Ramos (cell line): Measurements from ENCODE around the gene RFC2.
"Not testable (repeated sequence)": the region's sequence is repeated elsewhere in the genome, so short reads cannot be mapped to it uniquely, and the experiment has no call there.

ENCODE experiments used
- in situ Hi-C: fragments of 300-500 bp; cut with MboI; formaldehyde crosslinking; loops from one replicate; pipeline ENCODE4 v1.14.3; 2022; ENCODE audit warnings: low sequenced_read_pairs; ENCODE audit not compliant: unreplicated experiment

RFC2 gene

DNA sequence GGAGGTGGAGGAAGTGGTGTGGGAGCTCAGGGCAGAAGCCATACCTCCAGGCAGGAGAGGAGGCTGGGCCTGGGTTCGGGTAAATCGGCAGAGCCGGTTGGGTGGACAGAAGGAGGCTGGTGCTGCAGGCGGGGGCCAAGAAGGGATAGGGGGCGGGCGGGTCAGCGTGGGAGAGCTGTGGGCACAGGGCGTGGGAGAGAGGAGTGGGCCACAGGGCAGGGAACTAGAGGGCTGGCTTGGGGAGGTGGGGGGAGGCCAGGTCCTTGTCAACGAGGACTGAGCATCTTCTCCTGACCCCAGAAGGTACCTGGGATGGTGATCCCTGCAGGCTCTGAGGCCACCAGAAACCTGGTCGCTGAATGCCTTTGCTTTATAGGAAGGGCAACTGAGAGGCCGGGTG lies 32.5 kb downstream of the RFC2 start:
- in situ Hi-C loops: no loop called here

DNA sequence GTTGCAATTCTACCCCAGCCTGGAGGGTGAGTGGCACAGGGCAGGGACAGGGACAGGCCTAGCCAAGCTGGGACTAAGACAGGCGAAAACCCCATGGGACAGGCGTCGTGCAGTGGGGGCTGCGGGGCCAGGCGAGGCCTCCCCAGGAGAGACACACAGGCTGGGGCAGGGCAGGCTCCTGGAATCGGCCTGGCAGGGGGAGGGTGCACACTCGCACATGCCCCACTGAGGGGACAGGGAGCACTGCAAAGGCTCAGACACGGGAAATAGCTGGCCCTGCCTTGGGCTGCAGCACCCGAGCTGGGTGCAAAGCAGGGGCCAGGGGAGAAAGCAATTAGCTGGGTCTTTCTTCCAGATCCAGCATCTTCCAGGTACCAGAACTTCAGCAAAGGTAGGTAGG lies 34.0 kb downstream of the RFC2 start:
- in situ Hi-C loops: no loop called here

DNA sequence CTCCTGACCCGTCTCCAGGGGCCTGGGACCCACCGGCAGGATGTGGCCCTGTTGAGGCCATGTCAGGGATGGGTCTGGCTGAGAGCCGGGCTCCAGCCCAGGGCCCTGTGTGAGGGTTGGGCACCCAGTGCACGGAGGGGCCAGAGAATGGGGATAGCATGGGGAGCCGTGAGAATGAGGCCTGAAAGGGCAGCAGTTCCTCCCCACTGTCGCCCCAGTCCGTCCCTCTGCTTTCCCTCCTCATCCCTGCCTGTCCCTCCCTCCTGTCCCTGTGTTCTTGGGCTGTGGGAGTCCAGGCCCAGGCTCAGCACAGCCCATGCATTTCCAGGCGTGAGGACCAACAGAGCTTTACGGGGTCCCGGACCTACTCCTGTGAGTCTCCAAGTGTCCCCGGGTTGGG lies 34.8 kb downstream of the RFC2 start:
- in situ Hi-C loops: no loop called here

DNA sequence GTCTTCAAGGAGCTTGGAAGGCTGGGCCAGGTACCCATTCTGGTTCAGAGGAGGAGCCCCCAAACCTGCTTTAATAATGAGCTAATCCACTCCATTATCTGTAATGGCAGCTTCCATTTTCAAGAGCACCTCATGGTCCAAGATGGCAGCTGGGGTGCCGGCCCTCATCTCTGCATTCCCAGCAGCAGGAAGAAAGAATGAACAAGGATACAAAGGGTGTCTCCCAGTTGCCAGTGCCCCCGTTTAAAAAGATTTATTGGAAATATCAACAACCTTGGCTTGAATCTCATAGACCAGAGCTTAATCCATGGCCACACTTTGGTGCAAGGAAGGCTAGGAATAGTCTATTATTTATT lies 35.9 kb downstream of the RFC2 start:
- in situ Hi-C loops: no loop called here

DNA sequence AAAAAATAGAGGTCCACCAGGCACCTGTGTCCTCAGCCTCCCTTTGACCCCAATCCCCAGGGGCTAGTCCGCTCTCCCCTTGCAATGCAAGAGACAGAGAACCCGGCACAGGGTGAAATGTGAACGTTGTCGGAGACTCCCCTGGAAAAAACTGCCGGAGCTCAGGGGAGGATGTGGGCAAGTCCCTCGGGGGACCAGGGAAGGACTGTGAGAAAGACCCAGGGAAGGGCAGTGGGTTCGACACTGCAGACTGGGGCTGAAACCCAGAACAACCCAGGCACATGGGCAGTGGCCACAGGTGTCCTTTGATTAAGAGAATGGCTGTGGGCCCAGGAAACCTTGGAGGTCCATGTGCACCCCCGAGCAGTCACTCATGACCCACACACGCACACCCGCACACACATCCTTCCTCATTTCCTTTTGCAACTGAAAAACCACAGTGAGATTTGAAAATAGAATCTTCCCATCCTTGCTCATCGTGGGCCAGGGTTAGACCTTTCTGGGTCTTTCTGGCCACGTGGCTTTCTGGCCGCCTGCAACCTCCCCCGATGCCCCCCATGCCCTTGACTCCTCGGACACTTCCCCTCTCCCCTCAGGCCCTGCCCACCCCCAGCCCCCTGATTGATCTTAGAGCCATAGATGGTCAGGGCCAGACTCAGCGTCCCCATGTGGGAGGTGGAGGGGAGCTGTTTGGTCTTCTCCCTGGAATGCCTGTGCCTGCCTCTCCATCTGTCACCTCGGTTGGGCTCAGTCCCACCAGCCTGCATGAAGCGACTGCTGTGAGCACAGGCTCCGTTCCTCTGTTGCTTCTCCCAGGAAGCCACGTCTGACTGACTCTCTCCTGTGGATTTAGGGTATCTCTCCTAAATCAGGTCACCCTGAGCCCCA lies 36.5 kb downstream of the RFC2 start:
- in situ Hi-C loops: no loop called here

DNA sequence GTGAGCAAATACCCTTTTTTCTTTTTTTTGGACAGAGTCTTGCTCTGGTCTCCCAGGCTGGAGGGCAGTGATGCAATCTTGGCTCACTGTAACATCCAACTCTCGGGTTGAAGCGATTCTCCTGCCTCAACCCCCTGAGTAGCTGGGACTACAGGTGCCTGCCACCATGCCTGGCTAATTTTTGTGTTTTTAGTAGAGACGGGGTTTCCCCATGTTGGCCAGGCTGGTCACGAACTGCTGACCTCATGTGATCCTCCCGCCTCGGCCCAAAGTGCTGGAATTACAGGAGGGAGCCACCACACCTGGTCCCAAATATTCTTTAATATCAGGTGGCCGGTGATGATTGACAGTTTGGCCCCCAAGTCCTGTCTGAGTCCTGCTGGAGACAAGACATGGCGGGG lies 37.8 kb downstream of the RFC2 start:
- in situ Hi-C loops: no loop called here

DNA sequence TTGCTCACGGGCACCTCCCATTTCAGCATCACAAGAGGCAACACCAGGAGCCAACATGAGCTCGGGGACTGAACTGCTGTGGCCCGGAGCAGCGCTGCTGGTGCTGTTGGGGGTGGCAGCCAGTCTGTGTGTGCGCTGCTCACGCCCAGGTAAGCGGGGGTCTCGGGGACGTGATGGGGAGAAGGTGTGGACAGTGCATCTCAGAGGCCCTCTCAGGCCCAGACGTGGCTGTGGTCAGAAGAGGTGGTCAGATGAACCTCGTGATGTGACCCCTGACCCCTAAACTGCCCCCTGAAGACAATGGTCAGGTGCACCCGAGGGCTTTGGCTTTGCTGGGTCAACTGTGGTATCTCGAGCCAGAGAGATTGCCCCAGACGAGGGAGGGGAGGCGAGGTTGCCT lies 38.3 kb downstream of the RFC2 start:
- in situ Hi-C loops: no loop called here

DNA sequence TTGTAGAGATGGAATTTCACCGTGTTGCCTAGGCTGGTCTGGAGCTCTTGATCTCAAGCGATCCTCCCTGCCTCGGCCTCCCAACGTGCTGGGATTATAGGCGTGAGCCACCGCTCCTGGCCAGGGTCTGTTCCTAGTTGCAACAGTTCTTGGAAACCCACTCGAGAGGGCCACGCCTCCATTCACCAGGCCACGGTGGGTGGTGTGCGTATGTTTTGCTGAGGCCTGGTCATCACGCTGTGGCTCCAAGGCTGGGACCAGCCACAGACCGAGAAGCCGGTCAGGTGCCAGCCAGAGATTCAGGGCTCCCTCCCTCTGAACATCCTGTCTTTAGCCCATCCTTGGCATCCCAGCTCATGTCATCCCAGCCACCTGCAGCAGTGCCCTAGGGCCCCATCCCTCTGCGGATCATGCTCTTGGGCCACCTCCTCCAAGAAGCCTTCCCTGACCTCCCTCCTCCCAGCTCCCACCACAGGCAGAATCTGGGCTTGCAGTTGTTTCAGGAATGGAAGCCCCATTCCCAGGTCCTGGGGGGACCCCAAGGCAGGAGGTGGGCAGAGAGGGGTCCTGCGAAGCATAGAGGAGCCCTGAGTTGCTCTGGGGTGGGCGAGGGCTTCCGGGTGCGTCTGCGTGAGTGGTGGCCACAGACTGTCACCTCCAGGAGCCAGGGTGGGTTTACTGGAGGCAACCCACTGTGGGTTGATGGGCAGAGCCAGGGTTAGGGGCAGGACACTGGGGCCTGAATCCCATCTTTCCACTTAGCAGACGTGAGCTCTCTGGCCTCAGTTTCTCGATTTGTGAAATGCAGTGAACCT lies 39.2 kb downstream of the RFC2 start:
- in situ Hi-C loops: no loop called here

DNA sequence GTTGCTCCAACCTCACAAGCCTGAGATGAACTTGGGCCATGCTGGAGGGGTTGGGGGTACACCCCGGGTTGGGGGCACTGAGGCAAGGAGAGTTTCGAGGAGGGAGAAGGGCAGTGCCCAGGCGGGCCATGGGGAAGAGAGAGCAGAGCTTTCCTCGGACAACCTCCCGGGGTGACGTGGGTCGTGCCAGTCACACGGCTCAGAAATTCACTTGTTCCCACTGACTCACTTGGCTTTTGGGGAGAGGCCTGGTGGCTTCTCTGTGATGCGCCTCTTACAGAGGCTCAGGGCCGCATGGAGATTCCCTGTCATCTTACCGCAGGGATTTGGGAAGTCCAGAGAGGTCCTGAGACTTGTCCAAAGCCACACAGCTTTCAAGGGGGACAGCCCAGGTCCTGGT lies 41.5 kb downstream of the RFC2 start:
- in situ Hi-C loops: no loop called here

DNA sequence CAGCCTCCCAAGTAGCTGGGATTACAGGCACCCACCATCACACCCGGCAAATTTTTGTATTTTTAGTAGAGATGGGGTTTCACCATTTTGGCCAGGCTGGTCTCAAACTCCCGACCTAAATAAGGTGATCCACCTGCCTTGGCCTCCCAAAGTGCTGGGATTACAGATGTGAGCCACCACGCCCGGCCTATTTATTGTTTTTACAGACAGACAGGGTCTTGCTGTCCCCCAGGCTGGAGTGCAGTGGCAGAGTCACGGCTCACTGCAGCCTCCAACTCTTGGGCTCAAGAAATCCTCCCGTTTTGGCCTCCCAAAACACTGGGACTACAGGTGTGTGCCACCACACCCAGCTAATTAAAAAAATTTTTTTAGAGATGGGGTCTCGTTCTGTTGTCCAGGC lies 46.0 kb downstream of the RFC2 start:
- in situ Hi-C loops: loop anchor here (5.0 kb wide), 1 partner anchor 194 kb away; no protein-coding TSS in a partner anchor

DNA sequence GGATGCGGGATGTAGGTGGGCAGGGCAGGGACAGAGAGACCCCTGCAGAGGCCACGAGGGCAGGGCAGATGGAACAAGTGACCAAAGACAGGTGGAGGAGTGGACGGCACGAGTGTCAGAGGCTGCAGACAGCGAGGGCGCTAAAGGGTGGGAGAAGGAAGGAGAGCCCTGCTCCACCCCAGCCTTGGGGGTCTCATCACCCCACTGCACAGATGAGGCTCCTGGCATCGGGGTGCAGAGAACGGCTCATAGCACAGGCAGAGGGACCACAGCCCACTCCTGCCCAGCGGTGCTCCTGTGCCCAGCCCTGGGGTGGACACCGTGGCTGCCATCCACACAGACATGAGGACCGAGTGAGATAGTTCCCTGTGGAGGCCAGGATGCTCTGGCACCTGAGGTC lies 46.6 kb downstream of the RFC2 start:
- in situ Hi-C loops: loop anchor here (5.0 kb wide), 1 partner anchor 195 kb away; no protein-coding TSS in a partner anchor

DNA sequence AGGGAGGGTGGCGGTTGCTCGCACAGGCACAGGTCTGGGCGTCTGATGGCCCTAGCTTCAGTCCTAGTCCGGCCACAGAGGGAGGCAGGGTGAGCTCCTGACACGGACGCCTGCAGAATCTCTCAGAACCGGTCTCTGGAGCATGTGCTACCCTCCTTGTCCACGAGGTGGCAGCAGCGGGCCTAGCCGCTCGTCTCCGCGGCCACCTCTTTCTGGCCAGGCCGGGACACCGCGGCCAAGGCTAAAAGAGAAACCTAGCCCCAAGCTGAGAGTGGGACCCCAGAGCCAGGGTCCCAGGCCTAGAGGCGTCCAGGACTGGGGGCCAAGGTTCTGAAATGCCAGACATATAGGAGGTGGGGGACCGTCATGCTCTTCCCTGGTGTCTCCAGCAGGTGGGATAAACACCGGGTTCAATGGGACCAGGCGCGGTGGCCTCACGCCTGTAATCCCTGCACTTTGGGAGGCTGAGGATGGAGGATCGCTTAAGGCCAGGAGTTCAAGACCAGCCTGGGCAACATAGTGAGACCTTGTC lies 47.5 kb downstream of the RFC2 start:
- in situ Hi-C loops: loop anchor here (5.0 kb wide), 1 partner anchor 196 kb away; no protein-coding TSS in a partner anchor

DNA sequence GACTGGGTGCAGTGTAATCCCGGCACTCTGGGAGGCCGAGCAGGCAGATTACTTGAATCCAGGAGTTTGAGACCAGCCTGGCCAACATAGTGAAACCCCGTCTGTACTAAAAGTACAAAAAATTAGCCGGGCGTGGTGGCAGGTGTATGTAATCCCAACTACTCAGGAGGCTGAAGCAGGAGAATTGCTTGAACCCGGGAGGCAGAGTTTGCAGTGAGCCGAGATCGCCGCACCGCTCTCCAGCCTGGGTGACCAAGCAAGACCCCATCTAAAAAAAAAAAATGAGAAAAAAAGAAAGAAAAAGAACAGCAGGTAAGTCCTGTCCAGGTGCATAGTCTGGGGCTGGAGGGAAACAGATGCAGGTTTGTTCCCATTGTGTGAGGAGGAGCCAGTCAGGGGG lies 48.1 kb downstream of the RFC2 start:
- in situ Hi-C loops: loop anchor here (5.0 kb wide), 1 partner anchor 196 kb away; no protein-coding TSS in a partner anchor

DNA sequence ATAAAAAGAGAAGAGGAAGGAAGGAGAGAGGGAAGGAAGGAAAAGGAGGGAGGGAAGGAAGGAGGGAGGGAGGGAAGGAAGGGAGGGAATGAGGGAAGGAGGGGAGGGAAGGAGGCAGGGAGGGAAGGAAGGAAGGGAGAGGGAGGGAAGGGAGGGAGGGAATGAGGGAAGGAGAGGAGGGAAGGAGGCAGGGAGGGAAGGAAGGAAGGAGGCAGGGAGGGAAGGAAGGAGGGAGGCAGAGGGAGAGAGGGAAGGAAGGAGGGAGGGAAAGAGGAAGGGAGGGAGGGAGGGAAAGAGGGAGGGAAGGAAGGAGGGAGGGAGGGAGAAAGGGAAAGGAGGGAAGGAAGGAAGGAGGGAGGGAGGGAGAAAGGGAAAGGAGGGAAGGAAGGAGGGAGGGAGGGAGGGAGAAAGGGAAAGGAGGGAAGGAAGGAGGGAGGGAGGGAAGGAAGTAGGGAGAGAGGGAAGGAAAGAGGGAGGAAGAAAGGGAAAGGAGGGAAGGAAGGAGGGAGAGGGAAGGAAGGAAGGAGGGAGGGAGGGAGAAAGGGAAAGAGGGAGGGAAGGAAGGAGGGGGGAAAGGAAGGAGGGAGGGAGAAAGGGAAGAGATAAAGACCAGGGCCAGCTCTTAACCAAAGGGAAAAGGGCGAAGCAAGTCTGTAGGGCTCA lies 50.1 kb downstream of the RFC2 start:
- in situ Hi-C loops: no loop called here

DNA sequence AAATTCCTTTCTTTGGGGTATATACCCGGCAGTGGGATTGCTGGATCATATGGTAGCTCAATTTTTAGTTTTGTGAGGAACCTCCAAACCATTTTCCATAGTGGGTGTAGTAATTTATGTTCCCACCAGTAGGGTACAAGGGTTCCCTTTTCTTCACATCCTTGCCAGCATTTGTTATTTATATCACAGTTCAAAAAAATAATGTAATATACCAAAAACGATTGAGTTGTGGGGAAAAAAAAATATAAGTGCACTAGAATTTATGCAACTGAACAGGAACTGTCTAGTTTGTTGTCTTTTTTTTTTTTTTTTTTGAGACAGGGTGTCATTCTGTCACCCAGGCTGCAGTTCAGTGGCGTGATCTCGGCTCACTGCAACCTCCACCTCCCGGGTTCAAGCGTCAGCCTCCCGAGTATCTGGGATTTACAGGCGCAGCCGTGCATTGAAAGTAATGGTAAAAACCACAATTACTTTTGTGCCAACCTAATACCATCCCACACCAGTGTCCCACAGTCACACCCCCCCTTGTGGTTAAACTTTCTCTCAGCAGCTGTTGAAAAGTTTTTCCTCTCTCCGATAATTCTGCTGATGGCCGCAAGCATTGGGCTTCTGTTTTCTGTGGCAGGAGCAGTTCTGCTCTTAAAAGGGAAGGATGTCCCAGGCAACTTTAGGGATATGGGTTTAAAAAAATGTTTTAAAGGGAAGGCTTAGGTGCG lies 51.2 kb downstream of the RFC2 start:
- in situ Hi-C loops: no loop called here

DNA sequence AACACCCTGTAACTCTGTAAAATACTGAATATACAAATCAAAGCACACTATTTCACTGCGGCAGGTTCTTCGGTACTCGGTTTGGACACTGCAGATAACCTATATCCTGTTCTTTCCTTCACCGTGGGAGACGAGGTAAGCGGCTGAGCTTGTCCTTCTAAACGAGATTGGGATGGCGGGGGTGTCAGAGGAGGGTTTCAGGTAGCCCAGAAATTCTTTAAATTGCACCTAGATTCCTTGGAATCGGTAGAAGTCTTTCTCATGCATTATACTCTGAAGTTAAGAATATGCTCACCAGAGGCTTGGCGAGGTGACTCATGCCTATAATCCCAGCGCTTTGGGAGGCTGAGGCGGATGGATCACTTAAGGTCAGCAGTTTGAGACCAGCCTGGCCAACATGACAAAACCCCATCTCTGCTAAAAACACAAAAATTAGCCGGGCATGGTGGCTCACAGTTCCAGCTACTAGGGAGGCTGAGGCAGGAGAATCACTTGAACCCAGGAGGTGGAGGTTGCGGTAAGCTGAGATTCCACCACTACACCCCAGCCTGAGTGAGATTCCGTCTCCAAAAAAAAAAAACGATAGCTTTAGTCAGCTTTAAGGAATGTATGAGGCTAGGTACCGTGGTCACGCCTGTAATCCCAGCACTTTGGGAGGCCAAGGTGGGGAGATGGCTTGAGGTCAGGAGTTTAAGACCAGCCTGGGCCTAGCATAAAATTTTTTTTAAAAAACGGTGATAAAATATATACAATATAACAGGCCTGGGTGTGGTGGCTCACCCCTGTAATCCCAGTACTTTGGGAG lies 54.4 kb downstream of the RFC2 start:
- in situ Hi-C loops: no loop called here

DNA sequence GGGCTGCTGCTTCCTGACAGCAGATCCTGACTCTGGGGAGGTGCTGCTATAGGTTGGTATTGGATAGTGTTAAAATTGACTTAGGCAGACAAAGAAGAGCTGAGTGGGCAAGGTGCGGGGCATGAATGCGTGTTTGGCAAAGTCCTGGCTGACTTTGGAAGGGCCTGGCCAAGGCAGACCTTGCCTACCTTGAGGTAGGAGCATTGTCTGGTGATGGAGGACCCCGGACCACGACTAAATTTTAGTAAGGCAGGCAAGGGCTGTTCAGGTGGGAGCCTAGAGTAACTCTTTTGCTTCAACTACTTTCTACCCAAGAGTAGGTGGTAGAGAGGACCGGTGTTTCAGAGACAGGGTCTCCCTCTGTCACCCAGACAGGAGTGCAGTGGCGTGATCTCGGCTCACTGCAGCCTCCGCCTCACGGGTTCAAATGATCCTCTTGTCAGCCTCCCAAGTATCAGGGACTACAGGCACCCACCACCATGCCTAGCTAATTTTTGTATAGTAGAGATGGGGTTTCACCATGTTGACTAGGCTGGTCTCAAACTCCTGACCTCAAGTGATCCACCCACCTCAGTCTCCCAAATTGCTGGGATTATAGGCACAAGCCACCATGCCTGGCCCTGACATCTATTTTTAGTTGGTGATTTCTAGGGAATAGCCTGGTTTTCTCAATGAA lies 56.6 kb downstream of the RFC2 start:
- in situ Hi-C loops: no loop called here

DNA sequence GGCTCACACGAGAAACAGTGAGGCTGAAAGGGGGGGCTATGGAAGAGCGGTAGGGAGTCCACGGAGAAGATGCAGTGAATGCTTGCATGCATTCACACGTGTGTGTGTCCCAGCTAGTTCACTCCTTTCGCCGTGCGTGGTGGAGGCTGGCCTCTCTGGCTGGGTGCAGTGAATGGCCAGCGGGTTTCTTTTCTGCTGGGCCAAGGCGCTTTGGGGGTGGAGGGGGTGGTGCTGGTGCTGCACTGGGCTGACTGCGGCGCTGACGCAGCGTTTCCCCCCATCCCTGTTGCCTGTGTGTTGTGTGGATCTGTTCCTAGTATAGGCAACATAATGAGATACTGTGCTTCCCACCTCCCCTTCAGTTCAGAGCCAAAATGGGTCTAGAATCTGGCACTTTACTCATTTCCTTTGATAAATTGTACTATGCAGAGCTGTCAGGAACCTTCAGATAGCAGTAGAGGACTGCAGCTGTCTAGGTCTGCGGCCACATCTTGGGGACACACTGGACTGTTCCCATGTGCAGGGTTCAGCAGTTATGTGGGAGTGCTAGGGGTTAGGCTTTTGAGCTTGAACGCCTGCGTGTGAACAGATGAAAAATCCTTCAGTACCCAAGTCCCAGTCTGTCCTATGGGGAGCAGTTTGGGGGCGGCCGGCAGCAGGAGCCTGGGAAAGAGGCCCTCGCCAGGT lies 58.1 kb downstream of the RFC2 start:
- in situ Hi-C loops: not testable (repeated sequence)
